GM23248 (cell line): ENCODE results near the gene ELF1.

ENCODE experiments used
- EZH2 ChIP-seq: fragments of 200-600 bp; sonication (generic); IDR thresholded peaks from 2 replicates; pipeline ENCODE4 v1.6.1; 2018; ENCODE audit warnings: antibody characterized with exemption, mild to moderate bottlenecking; ENCODE audit not compliant: insufficient read depth, poor library complexity, severe bottlenecking
- EZH2phosphoT487 ChIP-seq: fragments of 200-600 bp; sonication (generic); IDR thresholded peaks from 2 replicates; pipeline ENCODE4 v1.6.1; 2018; ENCODE audit warnings: antibody characterized with exemption, moderate library complexity, mild to moderate bottlenecking, low read depth; ENCODE audit not compliant: insufficient read depth

- no peak for TF ChIP-seq EZH2phosphoT487
- no peak for TF ChIP-seq EZH2
These were observed 122.1 kb downstream of the ELF1 start for GRCh38 chr13:40897053-40897452.
